ENCODE data around the gene SQSTM1. TPM values are rescaled to one million over a fixed set of nuclear protein-coding genes. Genes with fewer than 3 reads are reported as not detected.

The SQSTM1 gene
- polyA plus RNA-seq, 2 of the 4 experiments (the other 2 are of a cell fraction) = 362 to 625 TPM

DNA sequence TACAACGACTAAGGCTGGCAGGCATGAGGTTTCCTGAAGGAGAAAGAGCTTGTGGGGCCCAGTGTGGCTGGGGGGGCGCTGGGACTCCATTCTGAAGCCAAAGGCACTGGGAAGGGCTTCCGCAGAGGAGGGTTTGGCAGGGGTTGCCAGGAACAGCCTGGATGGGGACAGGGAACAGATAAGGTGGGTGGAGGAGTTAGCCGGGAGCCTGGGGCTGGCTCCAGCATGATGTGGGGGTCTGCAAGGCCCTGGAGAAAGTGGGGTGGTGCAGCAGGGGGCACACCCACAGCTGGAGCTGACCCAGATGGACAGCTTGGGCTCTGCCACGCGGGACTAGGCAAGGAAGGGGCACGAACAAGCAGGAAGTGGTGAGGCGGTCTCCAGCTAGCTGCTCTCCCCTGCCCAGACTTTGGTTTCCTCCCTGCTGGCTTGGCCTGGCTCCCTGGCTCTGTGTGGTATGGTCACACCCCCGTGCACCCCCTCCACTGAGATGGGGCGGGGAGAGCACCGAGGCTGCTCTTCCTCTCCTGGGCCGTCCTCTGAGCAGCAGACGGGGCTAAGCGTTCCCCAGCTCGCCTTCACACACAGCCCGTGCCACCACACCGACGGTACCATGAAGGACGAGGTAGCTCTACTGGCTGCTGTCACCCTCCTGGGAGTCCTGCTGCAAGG is 27.1 kb upstream of the SQSTM1 start, which contains the start of gene LTC4S:
LTC4S (plus strand) TSS at position 519 of the 672 bp plus-strand sequence; CDS start at position 614, 95 bp downstream.
- WGBS (ENCODE audit: missing lambda C conversion rate) = 88% methylated on average over 18 of the region's 19 CpGs
- no peak for FAIRE-seq
- peaks cover 14% of the 10 kb centered on the region; the same call in 2 of the 3 replicates for H3K4me1 ChIP-seq
- DNase-seq (ENCODE audit: low read depth in 1 of 2, low spot score in 1 of 2) = no peak
- no peak within 1 kb of the TSS for H3K4me3 ChIP-seq
- ATAC-seq = no peak
- no peaks in the 10 kb centered on the region for H3K9me3 ChIP-seq
- no peak within 1 kb of the TSS; the same call in 2 of the 3 replicates for H3K4me2 ChIP-seq
- ChIA-PET POLR2A (interaction anchor here (1.0 kb wide), 2 partner anchors 27 to 170 kb away, joined by 3 to 4 read pairs; partner anchors contain the start of genes HNRNPH1 and SQSTM1), CTCF (interaction anchor here (4.1 to 6.4 kb wide), 4 partner anchors 9 to 32 kb away, joined by 26 to 68 read pairs (median 42); no protein-coding TSS in a partner anchor)
- H3K27ac ChIP-seq = no peak within 1 kb of the TSS
- TF ChIP-seq REST (IDR thresholded peaks at IDR 0.05) (no peak), NR3C1 (IDR thresholded peaks at IDR 0.05) (no peak), JUNB (IDR thresholded peaks at IDR 0.05) (no peak), ZFP36 (IDR thresholded peaks at IDR 0.05; ENCODE audit: borderline replicate concordance, partially characterized antibody) (no peak), CHD2 (IDR thresholded peaks at IDR 0.05; ENCODE audit: low read length, partially characterized antibody) (no peak), MAZ (IDR thresholded peaks at IDR 0.05; ENCODE audit: borderline replicate concordance, low read depth, low read length) (no peak), ESRRA (IDR thresholded peaks at IDR 0.05; ENCODE audit: borderline replicate concordance, low read length) (no peak), TP53 (CRISPR knock-in tag; IDR thresholded peaks at IDR 0.05) (no peak), NPAS2 (CRISPR knock-in tag; IDR thresholded peaks at IDR 0.05; ENCODE audit: borderline replicate concordance) (no peak), RAD21 (conservative IDR thresholded peaks at IDR 0.05 in 1 of 2, IDR thresholded peaks at IDR 0.05 in 1 of 2) (no peak), RFX5 (IDR thresholded peaks at IDR 0.05) (no peak)

- TF ChIP-seq POLR2AphosphoS2 (conservative IDR thresholded peaks at IDR 0.05; ENCODE audit: low read length) = no peak
- TF ChIP-seq FOXS1 (CRISPR knock-in tag; IDR thresholded peaks at IDR 0.05) = no peak
- TF ChIP-seq SREBF2 (IDR thresholded peaks at IDR 0.05) = no peak
- no peak for TF ChIP-seq FOSB (CRISPR knock-in tag; IDR thresholded peaks at IDR 0.05)
- no peak for TF ChIP-seq BHLHE40 (IDR thresholded peaks at IDR 0.05; ENCODE audit: low read depth, low read length)
- TF ChIP-seq, protein P1, sequence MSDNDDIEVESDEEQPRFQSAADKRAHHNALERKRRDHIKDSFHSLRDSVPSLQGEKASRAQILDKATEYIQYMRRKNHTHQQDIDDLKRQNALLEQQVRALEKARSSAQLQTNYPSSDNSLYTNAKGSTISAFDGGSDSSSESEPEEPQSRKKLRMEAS (IDR thresholded peaks at IDR 0.05) = no peak
- no peak for TF ChIP-seq RARB (CRISPR knock-in tag; IDR thresholded peaks at IDR 0.05)
- TF ChIP-seq JUN (IDR thresholded peaks at IDR 0.05) = no peak
- TF ChIP-seq, protein P2, sequence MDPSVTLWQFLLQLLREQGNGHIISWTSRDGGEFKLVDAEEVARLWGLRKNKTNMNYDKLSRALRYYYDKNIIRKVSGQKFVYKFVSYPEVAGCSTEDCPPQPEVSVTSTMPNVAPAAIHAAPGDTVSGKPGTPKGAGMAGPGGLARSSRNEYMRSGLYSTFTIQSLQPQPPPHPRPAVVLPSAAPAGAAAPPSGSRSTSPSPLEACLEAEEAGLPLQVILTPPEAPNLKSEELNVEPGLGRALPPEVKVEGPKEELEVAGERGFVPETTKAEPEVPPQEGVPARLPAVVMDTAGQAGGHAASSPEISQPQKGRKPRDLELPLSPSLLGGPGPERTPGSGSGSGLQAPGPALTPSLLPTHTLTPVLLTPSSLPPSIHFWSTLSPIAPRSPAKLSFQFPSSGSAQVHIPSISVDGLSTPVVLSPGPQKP (IDR thresholded peaks at IDR 0.05; ENCODE audit: low read depth, low read length) = no peak
- no peak for TF ChIP-seq NR3C1 (IDR thresholded peaks at IDR 0.05)
- no peak for TF ChIP-seq EP300 (IDR thresholded peaks at IDR 0.05)
- no peak for TF ChIP-seq CBX2 (IDR thresholded peaks at IDR 0.05; ENCODE audit: borderline replicate concordance, low read depth)
- no peak for TF ChIP-seq HOXA7 (CRISPR knock-in tag; IDR thresholded peaks at IDR 0.05)
- no peak for TF ChIP-seq FOSL2 (IDR thresholded peaks at IDR 0.05)
- TF ChIP-seq FOSL2 (CRISPR knock-in tag; IDR thresholded peaks at IDR 0.05) = no peak
- TF ChIP-seq ZC3H11A (IDR thresholded peaks at IDR 0.05) = no peak
- 97% methylated on average over 3 of the region's 3 CpGs for WGBS (ENCODE audit: missing lambda C conversion rate)
- Histone ChIP-seq H3K27ac (no peak overlapping the region), H3K4me2 (no peak overlapping the region), H3K4me1 (peaks cover 14% of the 10 kb centered on the region; the same call in 2 of the 3 replicates), H3K9me3 (no peaks in the 10 kb centered on the region), H3K4me3 (no peak overlapping the region)
- no peak for FAIRE-seq
- POLR2A ChIA-PET = interaction anchor here (1.0 kb wide), 2 partner anchors 26 to 171 kb away, joined by 3 to 4 read pairs; partner anchors contain the start of genes HNRNPH1 and SQSTM1
- no peak for DNase-seq (ENCODE audit: low read depth in 1 of 2, low spot score in 1 of 2)
- CTCF ChIA-PET = interaction anchor here (0.6 to 6.4 kb wide), 6 partner anchors 8 to 165 kb away, joined by 4 to 68 read pairs (median 27); no protein-coding TSS in a partner anchor
- no peak for ATAC-seq
Measured at GRCh38 chr5:179794171-179794570, 26.5 kb upstream of the SQSTM1 start.
